Breast epithelium (tissue), 4 donors: ENCODE measurements around the gene SULT2B1. TPM values are rescaled to one million over a fixed set of nuclear protein-coding genes. Genes with fewer than 3 reads are reported as not detected.

Source experiments
- DNase-seq, 2 donors: peaks; one replicate each; pipeline ENCODE4 v3.0.0-alpha.2; 2019; ENCODE audit warnings: low spot score in 2 of 2
- H3K27ac ChIP-seq, 2 donors: fragments of 200-600 bp; sonication (generic) in 1 of 2; one replicate each; pipeline ENCODE4 v1.5.1; 2016 to 2019; ENCODE audit warnings: mild to moderate bottlenecking in 1 of 2
- H3K27me3 ChIP-seq, 2 donors: fragments of 200-600 bp; sonication (generic) in 1 of 2; one replicate each; pipeline versions ENCODE4 v1.5.1 to v1.6.0; 2017 to 2019; ENCODE audit warnings: control low read depth in 1 of 2, mild to moderate bottlenecking in 1 of 2
- H3K36me3 ChIP-seq: fragments of 200-600 bp; one replicate; pipeline ENCODE4 v1.5.1; 2019
- H3K4me1 ChIP-seq, 2 donors: fragments of 200-600 bp; sonication (generic); one replicate each; pipeline ENCODE4 v1.5.1; 2016 to 2019; ENCODE audit warnings: control low read depth in 1 of 2
- H3K4me3 ChIP-seq, 3 donors: fragments of 200-600 bp; sonication (generic); 1 replicate in 2 of 3; 2 replicates in 1 of 3; pipeline ENCODE4 v1.5.1; 2016 to 2019; ENCODE audit warnings: mild to moderate bottlenecking in 3 of 3, moderate library complexity in 2 of 3
- H3K9me3 ChIP-seq, 2 donors: fragments of 200-600 bp; sonication (generic) in 1 of 2; one replicate each; pipeline ENCODE4 v1.5.1; 2016 to 2019; ENCODE audit warnings: control low read depth in 1 of 2
- POLR2A ChIP-seq: fragments of 450-650 bp; IDR thresholded peaks from one replicate; pipeline ENCODE4 v1.6.1; 2016; ENCODE audit warnings: antibody characterized with exemption, mild to moderate bottlenecking, moderate library complexity
- POLR2AphosphoS5 ChIP-seq, 3 donors: sonication (generic); formaldehyde crosslinking; IDR thresholded peaks; one replicate each; pipeline ENCODE4 v1.6.1; 2017; ENCODE audit warnings: antibody characterized with exemption in 3 of 3
- intact Hi-C: fragments of 100-400 bp; cut with DNase I; formaldehyde crosslinking; loops from one replicate; pipeline ENCODE4 v1.15.1; 2023; ENCODE audit warnings: low total_unique reads
- total RNA-seq, 3 donors: library from RNA; depleted of rRNA; stranded (reverse); fragments of >200 nt; gene quantifications; one replicate each; pipeline ENCODE4 v1.1.0, GENCODE V29; 2016
- TF ChIP-seq, protein P1 (sequence below), 3 donors: fragments of 450-650 bp; IDR thresholded peaks; one replicate each; pipeline ENCODE4 v1.5.1; 2016 to 2017; ENCODE audit warnings: antibody characterized with exemption in 3 of 3, mild to moderate bottlenecking in 3 of 3, moderate library complexity in 3 of 3

SULT2B1 gene
- total RNA-seq, 3 donors from 2014 or later: 5.6 to 7.5 TPM; not detected in 1

DNA sequence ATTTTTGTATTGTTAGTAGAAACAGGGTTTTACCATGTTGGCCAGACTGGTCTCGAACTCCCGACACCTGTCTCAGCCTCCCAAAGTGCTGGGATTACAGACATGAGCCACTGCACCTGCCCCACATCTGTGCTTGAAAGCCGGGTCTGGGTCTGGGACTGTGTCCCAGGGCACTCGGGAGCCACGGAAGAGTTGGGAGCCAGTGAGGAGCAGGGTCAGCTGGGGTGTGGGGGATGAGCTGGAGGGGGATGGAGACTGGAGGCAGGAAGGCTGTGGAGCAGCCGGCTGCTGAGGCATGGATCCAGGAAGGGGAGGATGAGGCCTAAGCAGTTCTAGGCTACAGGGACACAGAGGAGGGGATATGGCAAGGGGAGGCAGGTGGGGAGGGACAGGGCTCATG, 43.9 kb downstream of the SULT2B1 start:
- no peak overlapping the region for H3K4me3 ChIP-seq
- intact Hi-C loops: no loop called here
- DNase-seq: no peak
- no peaks in the 10 kb centered on the region for H3K27me3 ChIP-seq
- H3K9me3 ChIP-seq: no peaks in the 10 kb centered on the region
- no peak overlapping the region for H3K27ac ChIP-seq
- no peaks in the 10 kb centered on the region for H3K36me3 ChIP-seq
- H3K4me1 ChIP-seq: no peaks in the 10 kb centered on the region
- TF ChIP-seq, protein P1, sequence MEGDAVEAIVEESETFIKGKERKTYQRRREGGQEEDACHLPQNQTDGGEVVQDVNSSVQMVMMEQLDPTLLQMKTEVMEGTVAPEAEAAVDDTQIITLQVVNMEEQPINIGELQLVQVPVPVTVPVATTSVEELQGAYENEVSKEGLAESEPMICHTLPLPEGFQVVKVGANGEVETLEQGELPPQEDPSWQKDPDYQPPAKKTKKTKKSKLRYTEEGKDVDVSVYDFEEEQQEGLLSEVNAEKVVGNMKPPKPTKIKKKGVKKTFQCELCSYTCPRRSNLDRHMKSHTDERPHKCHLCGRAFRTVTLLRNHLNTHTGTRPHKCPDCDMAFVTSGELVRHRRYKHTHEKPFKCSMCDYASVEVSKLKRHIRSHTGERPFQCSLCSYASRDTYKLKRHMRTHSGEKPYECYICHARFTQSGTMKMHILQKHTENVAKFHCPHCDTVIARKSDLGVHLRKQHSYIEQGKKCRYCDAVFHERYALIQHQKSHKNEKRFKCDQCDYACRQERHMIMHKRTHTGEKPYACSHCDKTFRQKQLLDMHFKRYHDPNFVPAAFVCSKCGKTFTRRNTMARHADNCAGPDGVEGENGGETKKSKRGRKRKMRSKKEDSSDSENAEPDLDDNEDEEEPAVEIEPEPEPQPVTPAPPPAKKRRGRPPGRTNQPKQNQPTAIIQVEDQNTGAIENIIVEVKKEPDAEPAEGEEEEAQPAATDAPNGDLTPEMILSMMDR (IDR thresholded peaks at IDR 0.05): no peak
- TF ChIP-seq POLR2A (no peak), POLR2AphosphoS5 (IDR thresholded peaks at IDR 0.05) (no peak)

DNA sequence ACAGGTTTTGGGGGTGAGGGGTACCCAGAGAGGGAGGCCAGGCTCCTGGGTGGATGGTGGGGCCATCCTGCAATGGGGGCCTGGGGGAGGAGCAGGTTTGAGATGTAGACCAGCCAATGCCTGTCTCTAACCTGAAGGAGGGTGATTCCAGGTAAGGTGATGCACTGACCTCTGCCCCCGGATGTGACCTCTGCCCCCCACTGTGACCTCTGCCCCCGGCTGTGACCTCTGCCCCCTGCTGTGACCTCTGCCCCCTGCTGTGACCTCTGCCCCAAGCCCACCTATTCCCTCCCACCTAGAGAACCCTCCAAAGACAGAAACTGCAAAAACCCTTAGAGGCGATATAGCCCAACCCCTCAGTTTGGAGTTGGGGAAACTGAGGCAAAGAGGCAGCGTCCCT, 44.3 kb downstream of the SULT2B1 start:
- Histone ChIP-seq H3K9me3 (no peaks in the 10 kb centered on the region), H3K4me1 (no peaks in the 10 kb centered on the region), H3K4me3 (no peak overlapping the region), H3K27me3 (no peaks in the 10 kb centered on the region), H3K27ac (no peak overlapping the region), H3K36me3 (no peaks in the 10 kb centered on the region)
- TF ChIP-seq POLR2A: no peak
- TF ChIP-seq, protein P1 (IDR thresholded peaks at IDR 0.05): no peak
- TF ChIP-seq POLR2AphosphoS5 (IDR thresholded peaks at IDR 0.05): no peak
- DNase-seq: no peak
- intact Hi-C loops: no loop called here

DNA sequence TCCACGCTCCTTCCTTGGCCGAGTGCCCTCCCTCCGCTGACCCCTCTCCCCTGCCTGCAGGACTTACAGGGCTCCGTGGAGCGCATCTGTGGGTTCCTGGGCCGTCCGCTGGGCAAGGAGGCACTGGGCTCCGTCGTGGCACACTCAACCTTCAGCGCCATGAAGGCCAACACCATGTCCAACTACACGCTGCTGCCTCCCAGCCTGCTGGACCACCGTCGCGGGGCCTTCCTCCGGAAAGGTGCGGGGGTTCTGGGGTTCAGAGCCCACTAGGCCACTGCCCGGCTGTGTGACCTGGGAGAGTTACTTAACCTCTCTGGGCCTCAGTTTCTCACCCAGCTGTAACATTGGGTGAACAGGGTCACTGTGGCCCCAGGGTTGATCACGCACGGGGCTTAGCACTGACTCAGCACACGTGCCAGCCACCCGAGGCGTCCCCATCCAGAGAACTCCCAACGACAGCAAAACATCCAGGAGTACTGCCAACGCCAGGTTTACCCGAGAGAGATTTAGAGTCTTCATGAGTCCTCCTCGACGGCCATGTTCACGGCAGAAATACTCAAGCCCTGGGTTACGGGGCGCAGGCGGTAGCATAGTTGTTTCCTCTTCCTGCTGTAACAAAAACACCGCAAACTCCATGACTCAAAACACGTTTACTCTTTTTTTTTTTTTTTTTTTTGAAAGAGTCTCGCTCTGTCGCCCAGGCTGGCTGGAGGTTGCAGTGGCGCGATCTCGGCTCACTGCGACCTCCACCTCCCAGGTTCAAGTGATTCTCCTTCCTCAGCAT, 44.9 kb downstream of the SULT2B1 start:
- no peak for DNase-seq
- Histone ChIP-seq H3K4me3 (no peak overlapping the region), H3K9me3 (no peaks in the 10 kb centered on the region), H3K4me1 (no peaks in the 10 kb centered on the region), H3K36me3 (no peaks in the 10 kb centered on the region), H3K27me3 (no peaks in the 10 kb centered on the region), H3K27ac (no peak overlapping the region)
- TF ChIP-seq, protein P1 (IDR thresholded peaks at IDR 0.05): no peak
- TF ChIP-seq POLR2AphosphoS5 (IDR thresholded peaks at IDR 0.05) (no peak), POLR2A (no peak)
- intact Hi-C loops: no loop called here

DNA sequence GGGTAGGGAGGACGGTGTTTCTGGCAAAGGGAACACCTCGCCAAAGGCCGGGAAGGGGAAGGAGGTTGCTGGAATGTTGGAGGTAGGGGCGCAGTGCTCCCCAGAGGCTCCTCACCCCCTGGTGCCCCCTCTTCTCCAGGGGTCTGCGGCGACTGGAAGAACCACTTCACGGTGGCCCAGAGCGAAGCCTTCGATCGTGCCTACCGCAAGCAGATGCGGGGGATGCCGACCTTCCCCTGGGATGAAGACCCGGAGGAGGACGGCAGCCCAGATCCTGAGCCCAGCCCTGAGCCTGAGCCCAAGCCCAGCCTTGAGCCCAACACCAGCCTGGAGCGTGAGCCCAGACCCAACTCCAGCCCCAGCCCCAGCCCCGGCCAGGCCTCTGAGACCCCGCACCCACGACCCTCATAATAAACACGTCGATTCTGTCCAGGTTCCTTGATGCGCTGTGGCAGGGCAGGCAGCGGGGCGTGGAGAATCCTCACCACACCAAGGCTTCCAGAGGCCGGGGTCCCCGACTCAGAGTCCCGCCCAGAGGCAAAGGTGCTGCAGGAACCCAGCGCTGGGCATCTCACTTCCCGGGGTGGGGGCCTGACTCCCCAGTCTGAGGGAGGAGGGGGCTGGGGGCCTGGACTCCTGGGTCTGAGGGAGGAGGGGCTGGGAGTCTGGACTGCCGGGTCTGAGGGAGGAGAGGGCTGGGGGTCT, 47.2 kb downstream of the SULT2B1 start:
- Histone ChIP-seq H3K36me3 (no peaks in the 10 kb centered on the region), H3K27ac (no peak overlapping the region), H3K27me3 (no peaks in the 10 kb centered on the region), H3K4me3 (no peak overlapping the region), H3K4me1 (no peaks in the 10 kb centered on the region), H3K9me3 (no peaks in the 10 kb centered on the region)
- TF ChIP-seq POLR2AphosphoS5 (IDR thresholded peaks at IDR 0.05) (no peak), POLR2A (no peak)
- TF ChIP-seq, protein P1 (IDR thresholded peaks at IDR 0.05): no peak
- no peak for DNase-seq
- intact Hi-C loops: no loop called here
